Germinal center (tissue), 1 donor: ENCODE measurements around the gene KCNQ5.
"Not testable (repeated sequence)": the region's sequence is repeated elsewhere in the genome, so short reads cannot be mapped to it uniquely, and the experiment has no call there.

Experiments
- DNase-seq: peaks from one replicate; pipeline ENCODE4 v3.0.0; 2012; ENCODE audit warnings: mixed read lengths, low spot score

KCNQ5 gene

DNA sequence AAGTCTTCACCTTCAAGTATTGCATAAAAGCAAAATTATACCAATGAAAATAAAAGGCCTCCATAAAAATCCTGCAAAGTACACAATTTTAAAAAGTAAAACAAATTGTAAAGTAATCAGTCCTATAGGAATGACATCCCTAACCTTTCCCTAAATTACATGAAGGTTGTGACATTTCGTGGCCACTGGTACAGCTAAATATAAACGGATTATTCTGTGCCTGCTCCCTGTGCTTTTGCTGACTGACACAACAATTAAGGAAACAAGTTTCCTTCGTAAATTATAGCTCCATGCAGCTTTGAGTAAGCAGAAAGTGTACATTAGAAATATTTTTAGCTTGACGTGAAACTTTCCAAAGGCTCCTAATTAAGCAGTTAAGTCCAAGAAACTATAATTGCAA is 222.8 kb downstream of the KCNQ5 start:
- no peak for DNase-seq

DNA sequence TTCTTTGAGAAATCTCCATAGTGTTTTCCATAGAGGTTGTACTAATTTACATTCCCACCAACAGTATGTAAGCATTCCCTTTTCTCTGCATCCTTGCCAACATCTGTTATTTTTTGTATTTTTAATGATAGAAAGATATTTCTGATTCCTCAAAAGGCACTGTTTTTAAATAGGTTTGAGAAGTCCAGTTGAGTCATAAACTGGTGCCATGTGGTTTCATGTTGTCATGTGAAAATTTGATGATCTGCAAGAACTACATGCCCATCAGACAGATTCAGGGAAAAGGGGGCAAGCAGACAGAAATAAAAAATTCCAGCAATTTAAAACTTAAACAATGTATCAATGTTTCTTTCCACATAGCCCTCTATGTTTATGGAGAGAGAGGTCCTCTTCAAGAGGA is 227.5 kb downstream of the KCNQ5 start:
- no peak for DNase-seq

GRCh38 chr6:72850040-72850439 is 228.2 kb downstream of the KCNQ5 start:
- DNase-seq = no peak

GRCh38 chr6:72850469-72850868 is 228.6 kb downstream of the KCNQ5 start:
- DNase-seq = no peak

DNA sequence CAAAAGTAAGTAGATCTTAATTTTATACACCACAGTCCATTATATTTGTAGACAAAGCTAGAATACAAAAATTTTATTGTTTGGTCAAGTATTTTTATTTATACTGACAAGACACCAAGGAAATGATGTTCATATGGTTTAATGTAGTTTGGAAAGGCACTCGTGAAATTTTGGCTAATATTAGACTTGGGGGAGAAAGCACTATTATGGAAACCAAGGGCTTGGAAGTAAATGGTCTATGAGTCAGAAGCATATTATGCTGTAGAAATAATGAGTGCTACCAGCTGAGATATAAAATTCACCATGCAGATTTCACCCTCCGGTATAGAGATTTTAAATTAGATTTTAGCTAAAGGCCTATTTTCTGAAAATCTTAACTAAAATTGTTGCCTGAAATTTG is 233.6 kb downstream of the KCNQ5 start:
- no peak for DNase-seq

- no peak for DNase-seq
Observed at GRCh38 chr6:72856801-72857200, 234.9 kb downstream of the KCNQ5 start.

GRCh38 chr6:72857791-72858585 is 236.1 kb downstream of the KCNQ5 start:
- no peak for DNase-seq

- no peak for DNase-seq
Observed at GRCh38 chr6:72861059-72861458, 239.2 kb downstream of the KCNQ5 start.

GRCh38 chr6:72861935-72862432 is 240.1 kb downstream of the KCNQ5 start:
- DNase-seq = no peak

DNA sequence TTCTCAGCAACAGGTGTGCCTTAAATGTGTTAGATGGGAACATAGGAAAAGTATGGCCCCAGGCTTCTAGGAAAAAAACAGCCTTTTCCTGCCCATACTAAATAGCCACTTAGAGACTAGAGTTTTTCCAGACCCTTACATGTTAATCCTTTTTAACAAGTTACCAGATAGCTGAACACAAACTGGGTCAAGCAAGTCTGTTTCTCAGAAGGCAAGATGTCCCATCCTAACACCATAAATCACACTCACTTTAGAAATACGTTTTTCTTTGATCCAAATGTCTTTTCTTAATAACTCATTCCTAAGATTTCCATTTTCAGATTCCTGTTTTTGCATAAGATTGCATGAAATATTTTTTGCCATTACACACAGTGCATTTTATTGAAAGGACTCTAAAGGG is 241.3 kb downstream of the KCNQ5 start:
- no peak for DNase-seq

- no peak for DNase-seq
Observed at GRCh38 chr6:72864236-72864635, 242.4 kb downstream of the KCNQ5 start.

GRCh38 chr6:72864799-72865198 is 242.9 kb downstream of the KCNQ5 start:
- DNase-seq = no peak

- no peak for DNase-seq
Observed at GRCh38 chr6:72865467-72865866, 243.6 kb downstream of the KCNQ5 start.

- no peak for DNase-seq
Observed at GRCh38 chr6:72869621-72870020, 247.8 kb downstream of the KCNQ5 start.

- DNase-seq = no peak
Observed at GRCh38 chr6:72873433-72873832, 251.6 kb downstream of the KCNQ5 start.

DNA sequence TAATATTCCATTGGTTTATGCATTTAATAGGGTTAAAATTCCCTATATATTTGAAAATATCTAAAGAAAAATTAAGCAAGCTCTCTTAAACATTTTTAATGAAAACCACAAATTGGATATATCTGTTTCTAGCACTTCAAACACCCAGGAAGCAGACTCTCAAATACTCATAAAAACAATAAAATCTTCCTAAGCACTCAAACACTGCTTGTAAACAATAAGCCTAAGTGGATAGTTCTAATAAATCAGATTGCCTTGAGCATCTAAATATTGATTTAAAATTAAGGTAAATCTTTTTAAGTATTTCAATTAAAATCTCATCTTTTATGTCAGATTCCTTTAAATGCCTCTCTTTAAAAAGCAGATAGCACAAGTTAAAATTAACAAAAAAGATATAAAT is 254.4 kb downstream of the KCNQ5 start:
- DNase-seq = no peak

DNA sequence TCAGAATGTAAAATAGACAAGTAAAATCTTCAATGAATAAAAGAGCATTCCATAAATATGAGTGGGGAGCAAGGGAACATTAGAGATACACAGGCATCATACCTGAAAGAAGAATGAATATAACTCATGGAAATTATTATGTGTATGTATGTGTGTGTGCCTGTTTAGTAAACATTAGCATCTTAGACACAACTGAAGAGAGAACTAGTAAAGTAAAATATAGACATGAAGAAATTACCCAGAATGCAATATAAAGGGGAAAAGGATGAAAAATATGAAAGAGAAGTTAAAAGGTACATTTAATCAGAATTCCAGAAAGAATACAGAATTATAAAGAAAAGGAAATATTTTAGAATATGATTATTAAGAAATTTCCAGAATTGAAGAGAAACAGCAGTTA is 264.3 kb downstream of the KCNQ5 start:
- DNase-seq = no peak

DNA sequence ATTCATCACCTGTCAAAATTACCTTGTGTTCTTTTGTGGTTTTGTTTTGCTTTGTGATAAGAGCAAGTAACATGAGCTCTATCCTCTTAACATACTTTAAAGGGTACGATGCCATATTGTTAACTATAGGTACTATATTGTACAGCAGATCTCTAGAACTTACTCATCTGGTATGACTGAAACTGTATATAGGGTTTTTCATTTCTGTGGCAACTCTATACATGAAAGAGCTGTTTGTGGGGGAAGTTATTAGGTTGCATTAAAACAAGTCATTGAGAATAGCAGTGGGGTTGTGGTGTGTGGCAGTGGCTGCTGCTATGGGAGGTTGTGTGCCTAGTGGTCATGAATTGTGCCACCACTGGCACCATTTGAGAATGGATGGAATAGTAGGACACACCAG is 268.4 kb downstream of the KCNQ5 start:
- DNase-seq = no peak

DNA sequence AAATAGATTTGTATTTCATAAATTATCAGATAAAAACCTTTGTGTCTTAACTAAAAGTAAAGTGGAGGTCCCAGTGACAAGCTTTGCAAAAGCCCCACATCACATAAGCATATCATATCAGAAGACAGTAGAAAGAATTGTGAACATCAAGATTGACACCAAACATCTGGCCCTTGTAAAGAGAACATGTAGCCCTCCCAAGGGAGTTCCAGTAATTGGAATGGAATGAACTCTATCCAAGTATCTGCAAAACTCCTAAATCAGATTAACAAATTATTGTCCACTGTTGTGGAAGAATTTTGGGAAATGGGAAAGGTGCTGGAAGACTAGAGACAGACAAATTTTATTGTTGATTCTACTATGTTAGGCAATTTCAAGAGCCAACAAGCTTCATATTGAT is 268.8 kb downstream of the KCNQ5 start:
- DNase-seq = no peak

DNA sequence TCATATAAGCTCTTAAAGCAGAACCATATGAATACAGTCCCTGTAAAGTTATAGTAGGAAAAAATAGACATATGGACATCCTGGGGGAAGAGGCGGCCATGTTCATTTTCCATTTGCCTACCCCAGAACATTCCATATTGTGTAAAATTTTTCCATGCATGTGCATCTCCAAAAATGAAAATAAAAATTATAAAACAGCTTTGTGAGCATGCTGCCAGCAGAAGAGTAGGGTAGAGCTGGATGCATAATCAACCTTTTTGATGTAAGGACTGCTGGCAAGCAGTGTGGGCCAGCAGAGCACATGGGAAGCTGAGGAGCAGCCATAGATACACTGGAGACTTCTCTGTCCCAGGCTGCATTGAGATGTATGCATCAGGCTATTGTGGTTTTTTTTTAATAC is 271.0 kb downstream of the KCNQ5 start:
- DNase-seq = no peak

GRCh38 chr6:72894091-72894490 is 272.2 kb downstream of the KCNQ5 start:
- DNase-seq = no peak

GRCh38 chr6:72898313-72898712 is 276.4 kb downstream of the KCNQ5 start:
- not testable (repeated sequence) for DNase-seq

GRCh38 chr6:72905705-72906478 is 284.0 kb downstream of the KCNQ5 start:
- DNase-seq = no peak
